Measurements from ENCODE around the gene ASCL2.

Gene ASCL2

GRCh38 chr11:2306877-2307500, 36.6 kb upstream of the ASCL2 start:
- POLR2A ChIA-PET, result interaction anchor here (0.7 kb wide), 1 partner anchor 114 kb away, joined by 3 read pairs; no protein-coding TSS in a partner anchor
- DNase-seq (ENCODE audit: extremely low spot score), result no peak
- CTCF ChIA-PET, result interaction anchor here (4.9 kb wide), 1 partner anchor 113 kb away, joined by 87 read pairs; no protein-coding TSS in a partner anchor
- TF ChIP-seq LEF1 (IDR thresholded peaks at IDR 0.05; ENCODE audit: borderline replicate concordance) (no peak), FOXK2 (IDR thresholded peaks at IDR 0.05) (no peak), ARNT (IDR thresholded peaks at IDR 0.05) (no peak), FOXM1 (IDR thresholded peaks at IDR 0.05; ENCODE audit: borderline replicate concordance) (no peak), ELF4 (IDR thresholded peaks at IDR 0.05) (no peak), NFRKB (IDR thresholded peaks at IDR 0.05) (no peak), TARDBP (IDR thresholded peaks at IDR 0.05) (no peak), SP1 (IDR thresholded peaks at IDR 0.05) (no peak), FOXA1 (IDR thresholded peaks at IDR 0.05) (no peak), SUZ12 (IDR thresholded peaks at IDR 0.05) (no peak), L3MBTL2 (conservative IDR thresholded peaks at IDR 0.05) (no peak), HDGF (IDR thresholded peaks at IDR 0.05; ENCODE audit: borderline replicate concordance) (no peak)
- TF ChIP-seq, protein P1, sequence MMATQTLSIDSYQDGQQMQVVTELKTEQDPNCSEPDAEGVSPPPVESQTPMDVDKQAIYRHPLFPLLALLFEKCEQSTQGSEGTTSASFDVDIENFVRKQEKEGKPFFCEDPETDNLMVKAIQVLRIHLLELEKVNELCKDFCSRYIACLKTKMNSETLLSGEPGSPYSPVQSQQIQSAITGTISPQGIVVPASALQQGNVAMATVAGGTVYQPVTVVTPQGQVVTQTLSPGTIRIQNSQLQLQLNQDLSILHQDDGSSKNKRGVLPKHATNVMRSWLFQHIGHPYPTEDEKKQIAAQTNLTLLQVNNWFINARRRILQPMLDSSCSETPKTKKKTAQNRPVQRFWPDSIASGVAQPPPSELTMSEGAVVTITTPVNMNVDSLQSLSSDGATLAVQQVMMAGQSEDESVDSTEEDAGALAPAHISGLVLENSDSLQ (IDR thresholded peaks at IDR 0.05), result no peak

- no peak for TF ChIP-seq SP1 (IDR thresholded peaks at IDR 0.05)
- no peak for TF ChIP-seq ARNT (IDR thresholded peaks at IDR 0.05)
- TF ChIP-seq SUZ12 (IDR thresholded peaks at IDR 0.05), result no peak
- TF ChIP-seq CTBP1 (IDR thresholded peaks at IDR 0.05; ENCODE audit: borderline replicate concordance), result no peak
- TF ChIP-seq, protein P1 (IDR thresholded peaks at IDR 0.05), result no peak
- no peak for TF ChIP-seq BHLHE40 (IDR thresholded peaks at IDR 0.05; ENCODE audit: borderline replicate concordance)
- TF ChIP-seq TARDBP (IDR thresholded peaks at IDR 0.05), result no peak
- no peak for TF ChIP-seq L3MBTL2 (conservative IDR thresholded peaks at IDR 0.05)
- no peak for TF ChIP-seq FOXM1 (IDR thresholded peaks at IDR 0.05; ENCODE audit: borderline replicate concordance)
- TF ChIP-seq ELF4 (IDR thresholded peaks at IDR 0.05), result no peak
- TF ChIP-seq FOXA1 (IDR thresholded peaks at IDR 0.05), result no peak
- no peak for TF ChIP-seq NFRKB (IDR thresholded peaks at IDR 0.05)
- DNase-seq (ENCODE audit: extremely low spot score), result no peak
- ChIA-PET CTCF (interaction anchor here (4.9 kb wide), 1 partner anchor 114 kb away, joined by 87 read pairs; no protein-coding TSS in a partner anchor), POLR2A (interaction anchor here (2.7 kb wide), 1 partner anchor 93 kb away, joined by 18 read pairs; the partner anchor contains the start of gene TSSC4)
Observed at GRCh38 chr11:2306452-2306823, 36.0 kb upstream of the ASCL2 start.

DNA sequence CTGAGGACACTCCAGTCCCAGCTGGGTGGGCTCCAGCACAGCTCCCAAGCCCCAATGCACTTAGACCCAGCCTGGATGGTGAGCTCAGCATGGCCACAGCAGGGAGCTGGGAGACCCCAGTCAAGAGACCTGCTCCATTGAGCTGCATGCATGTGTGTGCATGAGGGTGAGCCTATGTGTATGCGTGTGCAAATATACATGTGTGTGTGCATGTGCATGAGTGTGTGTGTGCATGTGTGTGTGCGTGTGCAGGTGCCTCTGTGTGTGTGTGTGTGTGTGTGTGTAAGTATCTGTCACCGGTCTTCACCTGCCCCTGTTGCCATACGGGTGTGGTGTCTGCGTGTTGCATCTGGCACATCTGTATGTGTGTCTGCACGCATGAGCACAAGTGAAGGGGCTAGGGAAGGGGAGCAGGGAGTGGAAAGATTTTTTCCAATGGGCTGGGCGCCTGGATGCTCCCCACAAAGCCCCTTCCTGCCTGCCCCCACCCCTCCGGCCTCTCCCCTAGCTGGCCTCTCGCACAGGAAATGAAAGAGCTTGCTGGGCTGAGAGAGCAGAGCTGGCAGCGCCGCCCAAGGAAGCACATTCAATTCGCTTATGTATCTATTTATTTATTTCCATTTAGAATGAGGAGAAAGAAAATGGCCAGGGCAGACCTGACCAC, 35.5 kb upstream of the ASCL2 start:
- POLR2A ChIA-PET, result interaction anchor here (2.0 to 2.7 kb wide), 3 partner anchors 72 to 114 kb away, joined by 11 to 28 read pairs (median 18); partner anchors contain the start of genes CD81 and TSSC4
- CTCF ChIA-PET, result interaction anchor here (0.6 to 4.9 kb wide), 6 partner anchors 24 to 363 kb away, joined by 3 to 87 read pairs (median 7); partner anchors contain the start of gene CD81
- no peak for DNase-seq (ENCODE audit: extremely low spot score)
- TF ChIP-seq SUZ12 (IDR thresholded peaks at IDR 0.05), result no peak
- TF ChIP-seq FOXK2 (IDR thresholded peaks at IDR 0.05), result no peak
- no peak for TF ChIP-seq CTBP1 (IDR thresholded peaks at IDR 0.05; ENCODE audit: borderline replicate concordance)
- TF ChIP-seq BHLHE40 (IDR thresholded peaks at IDR 0.05; ENCODE audit: borderline replicate concordance), result no peak
- TF ChIP-seq FOXM1 (IDR thresholded peaks at IDR 0.05; ENCODE audit: borderline replicate concordance), result no peak
- no peak for TF ChIP-seq LEF1 (IDR thresholded peaks at IDR 0.05; ENCODE audit: borderline replicate concordance)
- TF ChIP-seq NFRKB (IDR thresholded peaks at IDR 0.05), result no peak
- no peak for TF ChIP-seq FOXA1 (IDR thresholded peaks at IDR 0.05)
- TF ChIP-seq, protein P1 (IDR thresholded peaks at IDR 0.05), result no peak
- no peak for TF ChIP-seq ELF4 (IDR thresholded peaks at IDR 0.05)
- no peak for TF ChIP-seq L3MBTL2 (conservative IDR thresholded peaks at IDR 0.05)
- no peak for TF ChIP-seq SP1 (IDR thresholded peaks at IDR 0.05)
- TF ChIP-seq HDGF (IDR thresholded peaks at IDR 0.05; ENCODE audit: borderline replicate concordance), result no peak
- TF ChIP-seq ARNT (IDR thresholded peaks at IDR 0.05), result no peak
- TF ChIP-seq TARDBP (IDR thresholded peaks at IDR 0.05), result no peak
- TF ChIP-seq ZNF384 (IDR thresholded peaks at IDR 0.05), result no peak

- peak; percentile 81 for DNase-seq (ENCODE audit: extremely low spot score)
- TF ChIP-seq ELF4 (IDR thresholded peaks at IDR 0.05), result no peak
- TF ChIP-seq SUZ12 (IDR thresholded peaks at IDR 0.05), result no peak
- no peak for TF ChIP-seq CTBP1 (IDR thresholded peaks at IDR 0.05; ENCODE audit: borderline replicate concordance)
- TF ChIP-seq ZNF384 (IDR thresholded peaks at IDR 0.05), result no peak
- TF ChIP-seq FOXM1 (IDR thresholded peaks at IDR 0.05; ENCODE audit: borderline replicate concordance), result no peak
- no peak for TF ChIP-seq FOXA1 (IDR thresholded peaks at IDR 0.05)
- TF ChIP-seq, protein P1 (IDR thresholded peaks at IDR 0.05), result no peak
- TF ChIP-seq HDGF (IDR thresholded peaks at IDR 0.05; ENCODE audit: borderline replicate concordance), result no peak
- no peak for TF ChIP-seq ARNT (IDR thresholded peaks at IDR 0.05)
- TF ChIP-seq L3MBTL2 (conservative IDR thresholded peaks at IDR 0.05), result no peak
- TF ChIP-seq FOXK2 (IDR thresholded peaks at IDR 0.05), result no peak
- TF ChIP-seq TARDBP (IDR thresholded peaks at IDR 0.05), result no peak
- no peak for TF ChIP-seq BHLHE40 (IDR thresholded peaks at IDR 0.05; ENCODE audit: borderline replicate concordance)
- no peak for TF ChIP-seq SP1 (IDR thresholded peaks at IDR 0.05)
- TF ChIP-seq LEF1 (IDR thresholded peaks at IDR 0.05; ENCODE audit: borderline replicate concordance), result no peak
- ChIA-PET CTCF (interaction anchor here (0.6 to 4.9 kb wide), 14 partner anchors 12 to 481 kb away, joined by 3 to 87 read pairs (median 6); partner anchors contain the start of genes CD81 and TSSC4), POLR2A (interaction anchor here (0.6 to 2.7 kb wide), 4 partner anchors 72 to 664 kb away, joined by 3 to 28 read pairs (median 14); partner anchors contain the start of genes CD81 and TSSC4)
Observed at GRCh38 chr11:2305140-2305778, 34.9 kb upstream of the ASCL2 start.
